Peyer's patch (tissue), 4 donors: ENCODE data around the gene PDE4D. TPM values are rescaled to one million over a fixed set of nuclear protein-coding genes. Genes with fewer than 3 reads are reported as not detected.
A peak's percentile ranks its signal among the peaks of the same experiment; 100 is the strongest.

Experiments
- DNase-seq, 3 donors: peaks; one replicate each; pipeline ENCODE4 v3.0.0-alpha.2; 2017 to 2019
- H3K27ac ChIP-seq, 4 donors: fragments of 200-600 bp; sonication (generic); one replicate each; pipeline ENCODE4 v1.5.1; 2016 to 2019
- H3K27me3 ChIP-seq, 2 donors: fragments of 200-600 bp; sonication (generic); one replicate each; pipeline ENCODE4 v1.5.1; 2019
- H3K36me3 ChIP-seq, 3 donors: fragments of 200-600 bp; sonication (generic); one replicate each; pipeline ENCODE4 v1.5.1; 2016 to 2019
- H3K4me1 ChIP-seq, 4 donors: fragments of 200-600 bp; sonication (generic); one replicate each; pipeline ENCODE4 v1.5.1; 2016 to 2019
- H3K4me3 ChIP-seq, 4 donors: fragments of 200-600 bp; sonication (generic); 1 replicate in 3 of 4; 2 replicates in 1 of 4; pipeline ENCODE4 v1.5.1; 2016 to 2019; ENCODE audit warnings: mild to moderate bottlenecking in 1 of 4
- H3K9me3 ChIP-seq, 4 donors: fragments of 200-600 bp; sonication (generic); one replicate each; pipeline ENCODE4 v1.5.1; 2016 to 2019; ENCODE audit warnings: mild to moderate bottlenecking in 1 of 4
- CTCF ChIP-seq, 6 experiments: fragments of 450-650 bp in 4 of 6; fragments of 200-600 bp in 2 of 6; sonication (generic) in 1 of 6; IDR thresholded peaks; one replicate each; pipeline ENCODE4 v1.5.1; 2017 to 2019; ENCODE audit warnings: antibody characterized with exemption in 6 of 6, mild to moderate bottlenecking in 3 of 6, moderate library complexity in 1 of 6
- POLR2A ChIP-seq, 2 donors: fragments of 450-650 bp; IDR thresholded peaks; one replicate each; pipeline ENCODE4 v1.5.1; 2017; ENCODE audit warnings: antibody characterized with exemption in 2 of 2, mild to moderate bottlenecking in 2 of 2, moderate library complexity in 2 of 2
- total RNA-seq, 4 donors: library from RNA; depleted of rRNA; stranded (reverse); fragments of >200 nt; gene quantifications; one replicate each; pipeline ENCODE4 v1.1.0, GENCODE V29; 2016

The PDE4D gene
- total RNA-seq, 4 donors from 2014 or later = 19.8 to 89.1 (median 43.9) TPM

- H3K4me1 ChIP-seq = no peaks in the 10 kb centered on the region
- DNase-seq = no peak
- H3K9me3 ChIP-seq = no peaks in the 10 kb centered on the region
- H3K4me3 ChIP-seq = no peak overlapping the region
- no peaks in the 10 kb centered on the region for H3K27me3 ChIP-seq
- H3K36me3 ChIP-seq = no peaks in the 10 kb centered on the region
- H3K27ac ChIP-seq = peak overlapping the region in 1 of 4 donors; percentile 18
- TF ChIP-seq POLR2A (IDR thresholded peaks at IDR 0.05) = no peak
- peak in 1 of 6 experiments; percentile 15 for TF ChIP-seq CTCF (IDR thresholded peaks at IDR 0.05)
Observed at GRCh38 chr5:59351076-59351794, 542.3 kb downstream of the PDE4D start.

GRCh38 chr5:59348189-59348588 lies 545.3 kb downstream of the PDE4D start:
- Histone ChIP-seq H3K9me3 (no peaks in the 10 kb centered on the region), H3K36me3 (no peaks in the 10 kb centered on the region), H3K4me1 (no peaks in the 10 kb centered on the region), H3K4me3 (no peak overlapping the region), H3K27ac (no peak overlapping the region), H3K27me3 (no peaks in the 10 kb centered on the region)
- TF ChIP-seq POLR2A (IDR thresholded peaks at IDR 0.05) = no peak
- peak in 3 of 6 experiments; percentile 23 to 35 (median 27) for TF ChIP-seq CTCF (IDR thresholded peaks at IDR 0.05)
- no peak for DNase-seq

- Histone ChIP-seq H3K4me1 (no peaks in the 10 kb centered on the region), H3K9me3 (no peaks in the 10 kb centered on the region), H3K4me3 (no peak overlapping the region), H3K27ac (peak overlapping the region in 2 of 4 donors; percentile 5 to 18), H3K27me3 (no peaks in the 10 kb centered on the region), H3K36me3 (no peaks in the 10 kb centered on the region)
- no peak for DNase-seq
- no peak for TF ChIP-seq CTCF (IDR thresholded peaks at IDR 0.05)
- no peak for TF ChIP-seq POLR2A (IDR thresholded peaks at IDR 0.05)
Observed at GRCh38 chr5:59346982-59347381, 546.5 kb downstream of the PDE4D start.

- Histone ChIP-seq H3K4me3 (no peak overlapping the region), H3K36me3 (no peaks in the 10 kb centered on the region), H3K27me3 (no peaks in the 10 kb centered on the region), H3K4me1 (no peaks in the 10 kb centered on the region), H3K27ac (peak overlapping the region in 2 of 4 donors; percentile 5 to 18), H3K9me3 (no peaks in the 10 kb centered on the region)
- TF ChIP-seq POLR2A (IDR thresholded peaks at IDR 0.05) (no peak), CTCF (IDR thresholded peaks at IDR 0.05) (no peak)
- no peak for DNase-seq
Observed at GRCh38 chr5:59346514-59346913, 547.0 kb downstream of the PDE4D start.

GRCh38 chr5:59342181-59342580 lies 551.3 kb downstream of the PDE4D start:
- TF ChIP-seq POLR2A (IDR thresholded peaks at IDR 0.05) (no peak), CTCF (IDR thresholded peaks at IDR 0.05) (no peak)
- Histone ChIP-seq H3K9me3 (no peaks in the 10 kb centered on the region), H3K36me3 (no peaks in the 10 kb centered on the region), H3K4me1 (no peaks in the 10 kb centered on the region), H3K27ac (no peak overlapping the region), H3K27me3 (no peaks in the 10 kb centered on the region), H3K4me3 (no peak overlapping the region)
- no peak for DNase-seq
